HEK293 (cell line): ENCODE results near the gene COL4A1.

Source experiments
- CTCF ChIA-PET: fragments of 350-600 bp; formaldehyde crosslinking; extraction: SDS; loops from one replicate; lab custom pipeline; 2021; ENCODE audit warnings: antibody characterized with exemption; lab: Yijun Ruan, JAX
- POLR2A ChIA-PET: fragments of 300-600 bp; formaldehyde crosslinking; extraction: SDS; loops from one replicate; lab custom pipeline; 2020; ENCODE audit warnings: antibody characterized with exemption, inconsistent platforms; lab: Yijun Ruan, JAX
- H3K27ac ChIP-seq: fragments of 200-500 bp; sonication (Bioruptor generic); 2 replicates; pipeline ENCODE4 v1.5.1; 2014; ENCODE audit warnings: low read depth, low read length, control low read depth, inconsistent platforms; ENCODE audit errors: extremely low read depth
- H3K36me3 ChIP-seq, 2 experiments: fragments of 200-500 bp in 1 of 2; sonication (Bioruptor generic) in 1 of 2; 1 replicate in 1 of 2; 2 replicates in 1 of 2; pipeline ENCODE4 v1.5.1; 2014 to 2017; ENCODE audit warnings: inconsistent platforms in 2 of 2, low read length in 2 of 2; ENCODE audit not compliant: control insufficient read depth in 2 of 2, insufficient read depth in 1 of 2
- H3K4me1 ChIP-seq: fragments of 200-500 bp; sonication (Bioruptor generic); 2 replicates; pipeline ENCODE4 v1.5.1; 2014; ENCODE audit warnings: mild to moderate bottlenecking, low read length, inconsistent platforms; ENCODE audit not compliant: control insufficient read depth, insufficient read depth
- H3K4me3 ChIP-seq: 2 replicates; pipeline ENCODE4 v1.5.1; 2011; ENCODE audit warnings: low read depth, mild to moderate bottlenecking, control low read depth, low read length, moderate library complexity
- H3K9me3 ChIP-seq: fragments of 200-500 bp; sonication (Bioruptor generic); 2 replicates; pipeline ENCODE4 v1.5.1; 2014; ENCODE audit warnings: low read depth, low read length, inconsistent platforms; ENCODE audit not compliant: control insufficient read depth, insufficient read depth
- BCL11B ChIP-seq: fragments of 450-650 bp; formaldehyde crosslinking; IDR thresholded peaks from 2 replicates; pipeline ENCODE4 v1.5.1; 2016; ENCODE audit warnings: low read depth, missing biosample characterization, missing genetic modification characterization
- CTCF ChIP-seq: fragments of 450-650 bp; formaldehyde crosslinking; IDR thresholded peaks from 2 replicates; pipeline ENCODE4 v1.5.1; 2016; ENCODE audit warnings: missing biosample characterization, missing genetic modification characterization
- GLI4 ChIP-seq: fragments of 450-650 bp; formaldehyde crosslinking; IDR thresholded peaks from 2 replicates; pipeline ENCODE4 v1.5.1; 2016; ENCODE audit warnings: missing biosample characterization, missing genetic modification characterization
- GLIS2 ChIP-seq: fragments of 450-650 bp; formaldehyde crosslinking; IDR thresholded peaks from 2 replicates; pipeline ENCODE4 v1.5.1; 2016; ENCODE audit warnings: missing biosample characterization, missing genetic modification characterization
- KLF10 ChIP-seq: fragments of 450-650 bp; IDR thresholded peaks from 2 replicates; pipeline ENCODE4 v1.5.1; 2018; ENCODE audit warnings: missing biosample characterization, mild to moderate bottlenecking, missing genetic modification characterization
- ZBTB17 ChIP-seq: fragments of 450-650 bp; formaldehyde crosslinking; IDR thresholded peaks from 2 replicates; pipeline ENCODE4 v1.5.1; 2016; ENCODE audit warnings: missing biosample characterization, missing genetic modification characterization
- ZBTB20 ChIP-seq: fragments of 450-650 bp; formaldehyde crosslinking; IDR thresholded peaks from 2 replicates; pipeline ENCODE4 v1.5.1; 2016; ENCODE audit warnings: missing biosample characterization, missing genetic modification characterization
- ZBTB26 ChIP-seq: fragments of 450-650 bp; formaldehyde crosslinking; optimal IDR thresholded peaks from 2 replicates; pipeline ENCODE3; 2016; ENCODE audit warnings: missing biosample characterization, mild to moderate bottlenecking, missing genetic modification characterization
- ZBTB8A ChIP-seq: fragments of 450-650 bp; formaldehyde crosslinking; IDR thresholded peaks from 2 replicates; pipeline ENCODE4 v1.5.1; 2016; ENCODE audit warnings: missing biosample characterization, missing genetic modification characterization
- ZFP69B ChIP-seq: fragments of 450-650 bp; formaldehyde crosslinking; IDR thresholded peaks from 2 replicates; pipeline ENCODE4 v1.5.1; 2016; ENCODE audit warnings: missing biosample characterization, missing genetic modification characterization
- ZNF112 ChIP-seq: fragments of 450-650 bp; formaldehyde crosslinking; IDR thresholded peaks from 2 replicates; pipeline ENCODE4 v1.5.0; 2017; ENCODE audit warnings: missing biosample characterization, missing genetic modification characterization
- ZNF239 ChIP-seq: fragments of 450-650 bp; formaldehyde crosslinking; IDR thresholded peaks from 2 replicates; pipeline ENCODE4 v1.5.1; 2016; ENCODE audit warnings: missing biosample characterization, missing genetic modification characterization
- ZNF274 ChIP-seq, 2 experiments: fragments of 200-500 bp in 1 of 2; fragments of 450-650 bp in 1 of 2; sonication (Bioruptor generic) in 1 of 2; formaldehyde crosslinking in 1 of 2; IDR thresholded peaks; 2 replicates each; pipeline versions ENCODE4 v1.5.1 to v1.6.1; 2014 to 2016; ENCODE audit warnings: borderline replicate concordance in 1 of 2, inconsistent platforms in 1 of 2, low read length in 1 of 2, missing biosample characterization in 1 of 2, missing genetic modification characterization in 1 of 2
- ZNF366 ChIP-seq: fragments of 450-650 bp; formaldehyde crosslinking; conservative IDR thresholded peaks from 2 replicates; pipeline ENCODE4 v1.5.1; 2016; ENCODE audit warnings: missing biosample characterization, missing genetic modification characterization
- ZNF521 ChIP-seq: fragments of 450-650 bp; formaldehyde crosslinking; IDR thresholded peaks from 2 replicates; pipeline ENCODE4 v1.5.1; 2017; ENCODE audit warnings: missing biosample characterization, mild to moderate bottlenecking, missing genetic modification characterization
- ZNF777 ChIP-seq: fragments of 450-650 bp; formaldehyde crosslinking; IDR thresholded peaks from 2 replicates; pipeline ENCODE4 v1.5.1; 2017; ENCODE audit warnings: missing biosample characterization, missing genetic modification characterization, borderline replicate concordance
- TF ChIP-seq, protein P1 (sequence below): fragments of 450-650 bp; formaldehyde crosslinking; IDR thresholded peaks from 2 replicates; pipeline ENCODE4 v1.5.1; 2016; ENCODE audit warnings: missing biosample characterization, missing genetic modification characterization, borderline replicate concordance
- TF ChIP-seq, protein P2 (sequence below): fragments of 450-650 bp; formaldehyde crosslinking; IDR thresholded peaks from 2 replicates; pipeline ENCODE4 v1.5.1; 2016; ENCODE audit warnings: missing biosample characterization, missing genetic modification characterization

Gene COL4A1

GRCh38 chr13:110308656-110309359, 1.9 kb upstream of the COL4A1 start (continued):
- TF ChIP-seq, protein P1, sequence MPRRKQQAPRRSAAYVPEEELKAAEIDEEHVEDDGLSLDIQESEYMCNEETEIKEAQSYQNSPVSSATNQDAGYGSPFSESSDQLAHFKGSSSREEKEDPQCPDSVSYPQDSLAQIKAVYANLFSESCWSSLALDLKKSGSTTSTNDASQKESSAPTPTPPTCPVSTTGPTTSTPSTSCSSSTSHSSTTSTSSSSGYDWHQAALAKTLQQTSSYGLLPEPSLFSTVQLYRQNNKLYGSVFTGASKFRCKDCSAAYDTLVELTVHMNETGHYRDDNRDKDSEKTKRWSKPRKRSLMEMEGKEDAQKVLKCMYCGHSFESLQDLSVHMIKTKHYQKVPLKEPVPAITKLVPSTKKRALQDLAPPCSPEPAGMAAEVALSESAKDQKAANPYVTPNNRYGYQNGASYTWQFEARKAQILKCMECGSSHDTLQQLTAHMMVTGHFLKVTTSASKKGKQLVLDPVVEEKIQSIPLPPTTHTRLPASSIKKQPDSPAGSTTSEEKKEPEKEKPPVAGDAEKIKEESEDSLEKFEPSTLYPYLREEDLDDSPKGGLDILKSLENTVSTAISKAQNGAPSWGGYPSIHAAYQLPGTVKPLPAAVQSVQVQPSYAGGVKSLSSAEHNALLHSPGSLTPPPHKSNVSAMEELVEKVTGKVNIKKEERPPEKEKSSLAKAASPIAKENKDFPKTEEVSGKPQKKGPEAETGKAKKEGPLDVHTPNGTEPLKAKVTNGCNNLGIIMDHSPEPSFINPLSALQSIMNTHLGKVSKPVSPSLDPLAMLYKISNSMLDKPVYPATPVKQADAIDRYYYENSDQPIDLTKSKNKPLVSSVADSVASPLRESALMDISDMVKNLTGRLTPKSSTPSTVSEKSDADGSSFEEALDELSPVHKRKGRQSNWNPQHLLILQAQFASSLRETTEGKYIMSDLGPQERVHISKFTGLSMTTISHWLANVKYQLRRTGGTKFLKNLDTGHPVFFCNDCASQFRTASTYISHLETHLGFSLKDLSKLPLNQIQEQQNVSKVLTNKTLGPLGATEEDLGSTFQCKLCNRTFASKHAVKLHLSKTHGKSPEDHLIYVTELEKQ (tag by site-specific recombination) = no peak
- TF ChIP-seq ZNF239 (tag by site-specific recombination) (no peak), ZNF521 (tag by site-specific recombination) (no peak)

DNA sequence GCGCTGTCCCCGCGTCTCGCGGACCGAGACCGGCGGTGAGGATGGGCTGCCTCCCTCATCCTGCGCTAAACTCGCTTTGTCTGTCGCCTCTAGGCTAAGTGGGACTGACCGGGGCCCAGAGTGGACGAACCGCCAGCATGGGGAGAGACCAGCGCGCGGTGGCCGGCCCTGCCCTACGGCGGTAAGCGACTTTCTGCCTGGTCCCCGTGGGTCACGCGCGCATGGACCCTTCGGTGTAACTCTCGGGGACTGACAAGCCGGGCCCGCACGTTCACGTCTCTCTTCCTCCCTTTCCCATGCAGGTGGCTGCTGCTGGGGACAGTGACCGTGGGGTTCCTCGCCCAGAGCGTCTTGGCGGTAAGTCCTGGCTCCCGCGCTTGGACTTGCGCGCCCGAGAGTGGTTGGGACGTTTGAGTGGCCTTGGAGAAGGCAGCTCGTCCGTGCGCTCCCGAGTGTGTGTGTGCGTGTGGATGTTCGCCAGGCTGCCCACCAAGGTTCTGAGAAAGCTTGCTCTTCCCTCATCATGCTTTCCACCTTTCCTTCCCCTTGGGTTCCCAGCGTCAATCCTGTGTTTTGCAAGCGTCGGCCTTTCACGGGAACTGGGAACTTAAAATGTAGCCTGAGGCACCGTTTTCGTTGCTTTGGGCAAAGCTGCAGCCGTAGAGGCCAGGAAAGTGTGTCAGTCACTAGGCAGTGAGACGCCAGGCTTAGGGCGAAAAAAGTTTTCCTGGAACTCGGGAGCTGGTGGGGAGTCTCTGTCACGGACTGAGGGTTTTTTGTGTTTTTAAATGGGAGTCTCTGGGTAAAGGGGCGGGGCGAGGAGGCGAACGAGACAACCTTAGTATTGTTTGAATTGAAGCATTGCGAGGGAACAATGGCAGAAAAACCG, 1.1 kb upstream of the COL4A1 start:
- ChIA-PET CTCF (interaction anchor here (0.7 to 1.0 kb wide), 5 partner anchors 16 to 148 kb away, joined by 3 read pairs; no protein-coding TSS in a partner anchor), POLR2A (interaction anchor here (1.5 to 4.2 kb wide), 5 partner anchors 33 to 407 kb away, joined by 3 to 19 read pairs (median 8); no protein-coding TSS in a partner anchor)
- Histone ChIP-seq H3K27ac (peak overlapping the region; percentile 81; the same call in 1 of the 2 replicates), H3K4me3 (peak overlapping the region; percentile 70), H3K4me1 (no peaks in the 10 kb centered on the region; the same call in 1 of the 2 replicates), H3K36me3 (peaks cover 0 to 9% of the 10 kb centered on the region in 2 experiments; a peak in 2 of 3 replicates), H3K9me3 (no peaks in the 10 kb centered on the region)
- TF ChIP-seq ZNF366 = no peak
- TF ChIP-seq ZFP69B (tag by site-specific recombination) = 0 out of 2 replicates have a peak, but pooled peaks have one; percentile 52
- peak; percentile 64 for TF ChIP-seq ZBTB17
- no peak for TF ChIP-seq ZNF274 (IDR thresholded peaks at IDR 0.05; ENCODE audit: low read length)
- no peak for TF ChIP-seq ZNF274 (tag by site-specific recombination; IDR thresholded peaks at IDR 0.05; ENCODE audit: borderline replicate concordance)
- no peak; the same call in 1 of the 2 replicates for TF ChIP-seq ZBTB20
- no peak for TF ChIP-seq ZNF239 (tag by site-specific recombination)

DNA sequence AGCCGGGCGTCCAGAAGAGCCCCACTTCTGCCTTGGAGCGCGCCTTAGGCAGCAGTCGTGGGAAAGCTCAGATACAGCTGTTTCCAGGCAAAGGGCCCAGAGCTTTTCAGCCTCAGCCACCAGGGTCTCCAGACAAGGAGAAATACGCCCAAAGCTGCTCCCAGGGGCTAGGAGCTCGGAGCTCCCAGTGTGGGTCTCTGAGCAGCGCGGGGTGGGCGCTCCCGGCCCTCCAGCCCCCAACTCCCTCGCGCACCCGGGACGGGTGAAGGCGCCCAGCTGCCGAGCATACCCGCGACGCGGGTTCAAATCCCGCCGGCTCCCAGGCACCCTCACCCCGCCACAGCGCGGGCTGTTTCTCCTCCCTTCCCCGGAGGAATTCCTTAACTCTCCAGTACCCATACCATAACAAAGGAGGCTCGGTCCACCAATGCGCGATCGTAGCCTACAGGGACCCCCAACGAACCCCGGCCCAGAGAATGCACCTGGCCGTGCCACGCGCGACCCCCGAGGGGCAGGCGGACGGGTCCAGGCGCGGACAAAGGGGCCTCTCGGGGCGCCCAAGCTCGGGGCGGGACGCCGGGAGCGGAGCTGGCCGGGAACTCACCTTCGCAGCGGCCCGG, 507 bp downstream of the COL4A1 start:
- no peaks in the 10 kb centered on the region for H3K4me1 ChIP-seq
- H3K9me3 ChIP-seq = no peaks in the 10 kb centered on the region
- H3K36me3 ChIP-seq = peaks cover 0 to 9% of the 10 kb centered on the region in 2 experiments; a peak in 2 of 3 replicates
- H3K27ac ChIP-seq = peak overlapping the region; percentile 81; the same call in 1 of the 2 replicates
- ChIA-PET POLR2A (interaction anchor here (0.7 to 4.2 kb wide), 9 partner anchors 13 to 409 kb away, joined by 3 to 19 read pairs (median 3); no protein-coding TSS in a partner anchor), CTCF (interaction anchor here (0.6 to 1.3 kb wide), 4 partner anchors 81 to 1350 kb away, joined by 3 to 5 read pairs (median 4); no protein-coding TSS in a partner anchor)
- H3K4me3 ChIP-seq = peak overlapping the region; percentile 70
- TF ChIP-seq ZBTB8A (tag by site-specific recombination) (peak; percentile 28; the same call in 1 of the 2 replicates), ZBTB26 (tag by site-specific recombination) (peak; percentile 58), GLIS2 (peak; percentile 64), GLI4 (tag by site-specific recombination) (no peak), CTCF (tag by site-specific recombination) (no peak), ZNF112 (tag by site-specific recombination) (no peak), ZNF777 (tag by site-specific recombination) (no peak), BCL11B (tag by site-specific recombination) (no peak), KLF10 (no peak)
- TF ChIP-seq, protein P2, sequence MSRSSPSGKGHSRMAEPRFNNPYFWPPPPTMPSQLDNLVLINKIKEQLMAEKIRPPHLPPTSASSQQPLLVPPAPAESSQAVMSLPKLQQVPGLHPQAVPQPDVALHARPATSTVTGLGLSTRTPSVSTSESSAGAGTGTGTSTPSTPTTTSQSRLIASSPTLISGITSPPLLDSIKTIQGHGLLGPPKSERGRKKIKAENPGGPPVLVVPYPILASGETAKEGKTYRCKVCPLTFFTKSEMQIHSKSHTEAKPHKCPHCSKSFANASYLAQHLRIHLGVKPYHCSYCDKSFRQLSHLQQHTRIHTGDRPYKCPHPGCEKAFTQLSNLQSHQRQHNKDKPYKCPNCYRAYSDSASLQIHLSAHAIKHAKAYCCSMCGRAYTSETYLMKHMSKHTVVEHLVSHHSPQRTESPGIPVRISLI (tag by site-specific recombination) = no peak
